ENCODE measurements around the gene PSTPIP1. TPM values are rescaled to one million over a fixed set of nuclear protein-coding genes. Genes with fewer than 3 reads are reported as not detected.
A peak's percentile ranks its signal among the peaks of the same experiment; 100 is the strongest.

Gene PSTPIP1
- total and polyA plus RNA-seq, 10 of the 15 experiments (the other 5 are each of a cell fraction or from before 2014, with no cell fraction given): 0.50 to 29.3 (median 14.5) TPM

- H3K4me2 ChIP-seq (ENCODE audit: control insufficient read depth, insufficient read depth): peak overlapping the region; percentile 74
- ChIA-PET SMC1A (ENCODE audit: uncharacterized antibody, unreplicated experiment) (interaction anchor here (0.6 to 4.5 kb wide), 19 partner anchors 10 to 663 kb away, joined by 3 to 75 read pairs (median 4); no protein-coding TSS in a partner anchor), CTCF (interaction anchor here (0.6 to 4.9 kb wide), 17 partner anchors 10 to 555 kb away, joined by 3 to 82 read pairs (median 5); no protein-coding TSS in a partner anchor), POLR2A (interaction anchor here (0.6 to 4.6 kb wide), 12 partner anchors 9 to 764 kb away, joined by 3 to 39 read pairs (median 6); no protein-coding TSS in a partner anchor), RAD21 (ENCODE audit: unreplicated experiment) (interaction anchor here (0.6 to 5.0 kb wide), 14 partner anchors 10 to 735 kb away, joined by 3 to 73 read pairs (median 8); no protein-coding TSS in a partner anchor)
- FAIRE-seq (peak; percentile 75), ATAC-seq (peak; percentile 91), DNase-seq (ENCODE audit: low read depth, low spot score) (peak; percentile 90)
- H3K4me3 ChIP-seq: peak overlapping the region; percentile 40; the same call in 1 of the 2 replicates
- H3K27ac ChIP-seq (ENCODE audit: control insufficient read depth, insufficient read depth): peak overlapping the region; percentile 89
- H3K4me1 ChIP-seq (ENCODE audit: control insufficient read depth, insufficient read depth, low read length): peaks cover 41% of the 10 kb centered on the region
- H4K20me1 ChIP-seq (ENCODE audit: control insufficient read depth, insufficient read depth): no peaks in the 10 kb centered on the region
- no peaks in the 10 kb centered on the region for H3K36me3 ChIP-seq (ENCODE audit: control insufficient read depth in 2 of 2, insufficient read depth in 2 of 2, low read length in 1 of 2)
- under 1% methylated on average over 11 of the region's 11 CpGs for WGBS (ENCODE audit: insufficient coverage, insufficient replicate concordance, low lambda C conversion rate, missing lambda C conversion rate)
- no TSS peak for BruUV-seq (replicated peaks)
- no peaks in the 10 kb centered on the region for H3K79me2 ChIP-seq (ENCODE audit: control insufficient read depth, insufficient read depth, low read length)
- intact Hi-C loops (cut with micrococcal nuclease; ENCODE audit: unreplicated experiment) (loop anchor here (10.0 kb wide), 1 partner anchor 197 kb away; no protein-coding TSS in a partner anchor), in situ Hi-C loops (cut with MboI) (no loop called here)
- H3K9ac ChIP-seq (ENCODE audit: control insufficient read depth, insufficient read depth, low read length): peak overlapping the region; percentile 62
- H3K9me3 ChIP-seq (replicated peaks; ENCODE audit: control insufficient read depth, insufficient read depth, low read length): no peaks in the 10 kb centered on the region
- H3K27me3 ChIP-seq (replicated peaks in 1 of 2; ENCODE audit: control insufficient read depth in 2 of 2, insufficient read depth in 2 of 2, low read length in 1 of 2): no peaks in the 10 kb centered on the region
- H2AFZ ChIP-seq (ENCODE audit: control insufficient read depth, low read depth, low read length): peak overlapping the region; percentile 56
- no peak for TF ChIP-seq TARDBP (IDR thresholded peaks at IDR 0.05; ENCODE audit: borderline replicate concordance)
- no peak for TF ChIP-seq SUPT20H (IDR thresholded peaks at IDR 0.05; ENCODE audit: borderline replicate concordance, control insufficient read depth, low read depth, low read length)
- TF ChIP-seq IRF4 (IDR thresholded peaks at IDR 0.05; ENCODE audit: low read depth, low read length): peak; percentile 93
- peak; percentile 66 for TF ChIP-seq MLLT1 (IDR thresholded peaks at IDR 0.05)
- no peak for TF ChIP-seq E2F4 (IDR thresholded peaks at IDR 0.05; ENCODE audit: low read depth, low read length)
- peak; percentile 53 for TF ChIP-seq POLR2A (IDR thresholded peaks at IDR 0.05; ENCODE audit: low read depth, low read length)
- peak; percentile 89 for TF ChIP-seq CREM (IDR thresholded peaks at IDR 0.05; ENCODE audit: low read depth)
- 0 out of 2 replicates have a peak, but pooled peaks have one; percentile 29 for TF ChIP-seq MEF2A (IDR thresholded peaks at IDR 0.05; ENCODE audit: insufficient read depth, low read depth, low read length)
- peak; percentile 59 for TF ChIP-seq BCL3 (IDR thresholded peaks at IDR 0.05; ENCODE audit: borderline replicate concordance, insufficient read depth, low read depth, low read length, poor library complexity, severe bottlenecking)
- TF ChIP-seq ZNF384 (IDR thresholded peaks at IDR 0.05; ENCODE audit: borderline replicate concordance, low read depth, low read length): peak; percentile 88
- TF ChIP-seq HCFC1 (IDR thresholded peaks at IDR 0.05; ENCODE audit: low read length): no peak
- TF ChIP-seq MAX (IDR thresholded peaks at IDR 0.05; ENCODE audit: low read depth, low read length): no peak
- peak; percentile 77; the same call in 1 of the 2 replicates for TF ChIP-seq BACH1 (IDR thresholded peaks at IDR 0.05; ENCODE audit: borderline replicate concordance)
- TF ChIP-seq JUNB (IDR thresholded peaks at IDR 0.05): peak; percentile 94
- peak; percentile 74 for TF ChIP-seq SP1 (IDR thresholded peaks at IDR 0.05; ENCODE audit: low read depth, low read length)
- TF ChIP-seq ESRRA (IDR thresholded peaks at IDR 0.05; ENCODE audit: low read length): 0 out of 2 replicates have a peak, but pooled peaks have one; percentile 37
- TF ChIP-seq RELB (IDR thresholded peaks at IDR 0.05; ENCODE audit: low read depth): peak; percentile 95
These were observed 6.7 kb upstream of the PSTPIP1 start for GRCh38 chr15:76987896-76988860.
